GM19035 (cell line): Measurements from ENCODE around the gene OR2C3.

Experiments
- ATAC-seq: cut with Tn5 transposase; IDR thresholded peaks from one replicate; pipeline ENCODE4 v1.9.1; 2021; ENCODE audit not compliant: unreplicated experiment

The OR2C3 gene

DNA sequence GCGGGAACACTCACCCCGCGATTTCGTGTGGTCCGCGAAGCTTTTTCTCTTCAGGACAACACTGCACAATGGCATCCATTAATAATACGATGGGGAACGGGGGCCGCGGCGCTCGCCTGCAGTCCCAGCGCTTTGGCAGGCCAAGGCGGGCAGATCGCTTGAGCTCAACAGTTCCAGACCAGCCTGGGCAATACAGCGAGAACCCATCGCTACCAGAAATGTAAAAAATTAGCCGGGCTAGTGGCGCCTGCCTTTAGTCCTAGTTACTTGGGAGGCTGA lies 17.7 kb downstream of the OR2C3 start:
- no peak for ATAC-seq

GRCh38 chr1:247517795-247518612 lies 18.2 kb downstream of the OR2C3 start:
- no peak for ATAC-seq

- ATAC-seq, result no peak
Observed at GRCh38 chr1:247506831-247507230, 29.4 kb downstream of the OR2C3 start.

GRCh38 chr1:247500865-247501264 lies 35.4 kb downstream of the OR2C3 start:
- no peak for ATAC-seq

GRCh38 chr1:247496581-247497285 lies 39.5 kb downstream of the OR2C3 start:
- no peak for ATAC-seq

- ATAC-seq, result no peak
Observed at GRCh38 chr1:247494767-247495166, 41.5 kb downstream of the OR2C3 start.

GRCh38 chr1:247493106-247493505 lies 43.1 kb downstream of the OR2C3 start:
- no peak for ATAC-seq

DNA sequence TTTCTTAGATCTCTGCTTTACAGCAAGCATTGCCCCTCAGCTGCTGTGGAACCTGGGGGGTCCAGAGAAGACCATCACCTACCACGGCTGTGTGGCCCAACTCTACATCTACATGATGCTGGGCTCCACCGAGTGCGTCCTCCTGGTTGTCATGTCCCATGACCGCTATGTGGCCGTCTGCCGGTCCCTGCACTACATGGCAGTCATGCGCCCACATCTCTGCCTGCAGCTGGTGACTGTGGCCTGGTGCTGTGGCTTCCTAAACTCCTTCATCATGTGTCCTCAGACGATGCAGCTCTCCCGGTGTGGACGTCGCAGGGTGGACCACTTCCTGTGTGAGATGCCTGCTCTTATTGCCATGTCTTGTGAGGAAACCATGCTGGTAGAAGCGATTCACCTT lies 44.9 kb downstream of the OR2C3 start:
- no peak for ATAC-seq

GRCh38 chr1:247487057-247487456 lies 49.2 kb downstream of the OR2C3 start:
- peak; percentile 66 for ATAC-seq

GRCh38 chr1:247482747-247483146 lies 53.5 kb downstream of the OR2C3 start:
- ATAC-seq, result no peak

DNA sequence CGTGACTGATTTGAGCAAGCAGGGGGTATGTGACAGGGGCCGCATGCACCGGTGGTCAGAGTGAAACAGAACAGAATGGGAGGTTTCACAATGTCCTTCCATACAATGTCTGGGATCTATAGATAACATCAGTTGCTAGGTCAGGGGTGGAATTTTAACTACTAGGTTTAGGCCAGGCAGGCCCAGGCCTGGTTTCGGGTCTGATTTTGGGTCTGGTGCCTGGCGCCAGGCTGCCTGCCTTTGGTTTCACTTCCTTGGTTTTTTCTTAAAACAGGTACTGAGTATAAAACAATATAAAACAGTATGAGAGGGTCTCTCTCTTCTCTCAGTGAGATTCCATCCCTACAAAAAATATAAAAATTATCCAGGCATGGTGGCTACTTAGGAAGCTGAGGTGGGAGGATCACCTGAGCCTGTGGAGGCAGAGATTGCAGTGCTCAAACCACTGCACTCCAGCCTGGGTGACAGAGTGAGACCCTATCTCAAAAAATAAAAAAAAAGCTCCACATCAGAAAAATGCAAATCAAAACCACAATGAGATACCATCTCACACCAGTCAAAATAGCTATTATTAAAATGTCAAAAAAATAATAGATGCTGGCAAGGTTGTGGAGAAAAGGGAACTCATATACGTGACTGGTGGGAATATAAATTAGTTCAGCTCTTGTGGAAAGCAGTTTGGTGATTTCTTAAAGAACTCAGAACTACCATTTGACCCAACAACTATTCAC lies 59.7 kb downstream of the OR2C3 start:
- peak; percentile 51 for ATAC-seq

- ATAC-seq, result no peak
Observed at GRCh38 chr1:247475793-247476192, 60.4 kb downstream of the OR2C3 start.
